ENCODE measurements around the gene SNX25. TPM values are rescaled to one million over a fixed set of nuclear protein-coding genes. Genes with fewer than 3 reads are reported as not detected.

SNX25 gene
- total RNA-seq, 1 experiment from 2014 or later: 8.4 TPM

GRCh38 chr4:185317880-185318279 lies 108.5 kb downstream of the SNX25 start:
- Histone ChIP-seq H3K4me1 (ENCODE audit: insufficient read depth, low read length) (peaks cover 4% of the 10 kb centered on the region; the same call in 1 of the 2 replicates), H3K9me2 (replicated peaks; ENCODE audit: low read length) (no peaks in the 10 kb centered on the region), H3K79me2 (ENCODE audit: low read length) (no peaks in the 10 kb centered on the region), H3K36me3 (ENCODE audit: low read depth, low read length) (no peaks in the 10 kb centered on the region), H3F3A (ENCODE audit: low read length, unreplicated experiment) (no peaks in the 10 kb centered on the region), H2AFZ (ENCODE audit: low read length) (no peak overlapping the region), H4K20me1 (ENCODE audit: low read length) (no peaks in the 10 kb centered on the region), H3K27ac (ENCODE audit: low read length) (no peak overlapping the region), H3K9ac (ENCODE audit: low read length) (no peak overlapping the region), H3K27me3 (ENCODE audit: low read length) (no peaks in the 10 kb centered on the region), H3K4me2 (ENCODE audit: low read length) (no peak overlapping the region), H3K9me3 (ENCODE audit: low read length) (no peaks in the 10 kb centered on the region), H3K4me3 (ENCODE audit: low read length) (no peak overlapping the region)
- ChIA-PET CTCF (no interaction called here), POLR2A (ENCODE audit: unreplicated experiment) (no interaction called here)
- no TSS peak for BruUV-seq (replicated peaks)
- TF ChIP-seq EZH2phosphoT487 (IDR thresholded peaks at IDR 0.05; ENCODE audit: borderline replicate concordance, low read length) (no peak), CTCF (conservative IDR thresholded peaks at IDR 0.05; ENCODE audit: low read depth, low read length) (no peak), EZH2 (IDR thresholded peaks at IDR 0.05; ENCODE audit: low read length, unreplicated experiment) (no peak)
- intact Hi-C loops (cut with micrococcal nuclease): loop anchor here (1.0 kb wide), 1 partner anchor 12 kb away; no protein-coding TSS in a partner anchor
- DNase-seq (no peak), ATAC-seq (no peak)

GRCh38 chr4:185318679-185319078 lies 109.3 kb downstream of the SNX25 start:
- Histone ChIP-seq H3K9me3 (ENCODE audit: low read length) (no peaks in the 10 kb centered on the region), H3K9ac (ENCODE audit: low read length) (no peak overlapping the region), H3F3A (ENCODE audit: low read length, unreplicated experiment) (no peaks in the 10 kb centered on the region), H3K9me2 (replicated peaks; ENCODE audit: low read length) (no peaks in the 10 kb centered on the region), H3K27me3 (ENCODE audit: low read length) (no peaks in the 10 kb centered on the region), H3K4me3 (ENCODE audit: low read length) (no peak overlapping the region), H4K20me1 (ENCODE audit: low read length) (no peaks in the 10 kb centered on the region), H3K4me1 (ENCODE audit: insufficient read depth, low read length) (peaks cover 9% of the 10 kb centered on the region), H3K36me3 (ENCODE audit: low read depth, low read length) (no peaks in the 10 kb centered on the region), H3K4me2 (ENCODE audit: low read length) (no peak overlapping the region), H3K27ac (ENCODE audit: low read length) (no peak overlapping the region), H2AFZ (ENCODE audit: low read length) (no peak overlapping the region), H3K79me2 (ENCODE audit: low read length) (no peaks in the 10 kb centered on the region)
- ATAC-seq: no peak; the same call in 1 of the 2 replicates
- ChIA-PET CTCF (no interaction called here), POLR2A (ENCODE audit: unreplicated experiment) (interaction anchor here (0.6 kb wide), 1 partner anchor 106 kb away, joined by 3 read pairs; no protein-coding TSS in a partner anchor)
- DNase-seq: peak; percentile 32
- no peak for TF ChIP-seq CTCF (conservative IDR thresholded peaks at IDR 0.05; ENCODE audit: low read depth, low read length)
- no peak for TF ChIP-seq EZH2 (IDR thresholded peaks at IDR 0.05; ENCODE audit: low read length, unreplicated experiment)
- TF ChIP-seq EZH2phosphoT487 (IDR thresholded peaks at IDR 0.05; ENCODE audit: borderline replicate concordance, low read length): no peak
- intact Hi-C loops (cut with micrococcal nuclease): loop anchor here (1.0 kb wide), 1 partner anchor 12 kb away; no protein-coding TSS in a partner anchor
- no TSS peak for BruUV-seq (replicated peaks)

- TF ChIP-seq CTCF (conservative IDR thresholded peaks at IDR 0.05; ENCODE audit: low read depth, low read length) (no peak), EZH2phosphoT487 (IDR thresholded peaks at IDR 0.05; ENCODE audit: borderline replicate concordance, low read length) (no peak)
- CTCF ChIA-PET: interaction anchor here (0.6 kb wide), 1 partner anchor 23 kb away, joined by 3 read pairs; no protein-coding TSS in a partner anchor
- intact Hi-C loops (cut with micrococcal nuclease): no loop called here
Measured at GRCh38 chr4:185322803-185323202, 113.4 kb downstream of the SNX25 start.

More at GRCh38 chr4:185322803-185323202, 113.4 kb downstream of the SNX25 start:
- Histone ChIP-seq H3K9me2 (replicated peaks; ENCODE audit: low read length) (no peaks in the 10 kb centered on the region), H3K4me2 (ENCODE audit: low read length) (no peak overlapping the region), H4K20me1 (ENCODE audit: low read length) (no peaks in the 10 kb centered on the region), H3K36me3 (ENCODE audit: low read depth, low read length) (no peaks in the 10 kb centered on the region), H3K4me1 (ENCODE audit: insufficient read depth, low read length) (peaks cover 15% of the 10 kb centered on the region), H3K4me3 (ENCODE audit: low read length) (no peak overlapping the region), H2AFZ (ENCODE audit: low read length) (no peak overlapping the region), H3K79me2 (ENCODE audit: low read length) (no peaks in the 10 kb centered on the region), H3K27me3 (ENCODE audit: low read length) (no peaks in the 10 kb centered on the region), H3K9me3 (ENCODE audit: low read length) (no peaks in the 10 kb centered on the region), H3K27ac (ENCODE audit: low read length) (no peak overlapping the region), H3K9ac (ENCODE audit: low read length) (no peak overlapping the region), H3F3A (ENCODE audit: low read length, unreplicated experiment) (no peaks in the 10 kb centered on the region)
- DNase-seq: no peak
- ATAC-seq: no peak
- POLR2A ChIA-PET (ENCODE audit: unreplicated experiment): no interaction called here
- no TSS peak for BruUV-seq (replicated peaks)

Data from PC-3 (cell line).